ENCODE results near the gene PDGFC.

The PDGFC gene

DNA sequence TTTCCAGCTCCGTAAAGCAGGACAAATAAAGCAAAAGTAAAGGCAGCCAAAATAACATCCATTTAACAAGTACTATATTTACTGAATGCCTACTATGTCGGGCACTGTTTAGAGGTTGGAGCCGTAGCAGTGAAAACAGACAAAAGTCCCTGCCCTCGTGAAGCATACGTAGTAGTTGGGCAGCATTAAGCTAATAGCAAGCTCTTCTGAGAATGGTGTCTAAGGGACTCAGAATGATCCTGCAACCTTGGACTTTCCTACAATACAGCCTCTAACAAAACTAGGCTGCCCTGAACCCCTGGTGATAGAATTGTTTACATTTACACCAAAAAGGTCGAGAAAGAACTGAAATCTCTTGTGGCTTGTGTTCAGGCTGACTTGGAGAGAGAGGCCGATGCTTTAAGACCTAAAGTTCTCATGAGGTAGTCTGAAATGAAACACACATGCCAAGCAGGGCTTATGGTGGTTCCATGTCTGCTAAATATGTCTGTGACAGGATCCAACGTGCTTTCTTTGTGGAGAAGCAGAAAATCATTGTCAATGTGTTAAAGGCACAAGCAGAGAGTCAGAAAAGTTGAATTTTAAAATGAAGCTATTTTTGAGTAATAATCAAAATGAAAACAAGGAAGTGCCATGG, 898 bp upstream of the PDGFC start:
- no peak for DNase-seq

GRCh38 chr4:156971165-156971675, 379 bp downstream of the PDGFC start:
- DNase-seq, result no peak

DNA sequence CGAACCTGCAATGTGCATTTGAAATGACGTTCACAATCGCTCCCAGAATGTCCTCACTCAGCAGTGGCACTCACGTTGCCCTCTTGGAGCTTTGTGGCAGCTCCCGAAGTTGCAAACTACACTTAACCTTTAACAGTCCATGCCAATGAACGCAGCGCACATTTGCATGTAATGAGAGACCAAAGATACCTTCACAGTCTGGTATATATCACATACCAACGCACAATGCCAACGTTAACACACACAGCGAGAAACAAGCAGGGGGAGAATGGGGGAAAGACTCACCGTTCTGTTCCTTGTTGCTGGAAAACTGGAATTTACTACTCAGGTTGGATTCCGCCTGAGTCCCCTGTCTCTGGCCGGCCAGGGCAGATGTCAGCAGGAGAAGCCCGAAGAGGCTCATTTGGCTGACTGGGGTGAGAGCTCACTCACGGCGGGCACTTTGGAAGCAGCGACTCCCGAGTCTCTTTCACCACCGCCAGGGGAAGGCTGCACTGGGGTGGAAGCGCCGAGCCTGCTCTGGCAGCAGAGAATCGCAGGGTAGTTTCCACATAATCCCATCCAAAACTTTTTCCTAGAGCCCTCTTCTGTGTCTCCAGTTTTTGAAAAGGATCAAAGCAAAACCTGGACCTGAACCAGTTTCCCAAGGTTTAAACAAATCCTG, 966 bp downstream of the PDGFC start:
- peak; percentile 30 for DNase-seq

DNA sequence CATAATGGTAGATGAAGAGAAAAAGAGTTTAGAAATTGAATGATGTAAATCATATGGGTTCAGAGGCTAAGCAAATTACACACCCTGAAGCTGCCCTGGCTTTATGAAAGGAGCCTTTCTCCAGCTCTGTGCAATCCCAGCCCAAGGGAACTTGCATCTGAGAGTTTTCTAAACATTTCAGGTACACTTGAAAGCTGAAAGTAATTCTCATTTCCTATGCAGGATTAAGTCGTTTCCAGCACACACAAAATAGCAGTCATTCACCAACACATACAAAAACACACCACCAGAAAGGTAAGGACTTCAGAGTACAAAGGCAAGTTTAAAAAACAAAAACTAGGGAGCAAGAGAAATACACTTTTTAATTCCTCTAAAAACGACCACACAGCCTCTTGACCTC, 1.7 kb downstream of the PDGFC start:
- DNase-seq, result no peak

DNA sequence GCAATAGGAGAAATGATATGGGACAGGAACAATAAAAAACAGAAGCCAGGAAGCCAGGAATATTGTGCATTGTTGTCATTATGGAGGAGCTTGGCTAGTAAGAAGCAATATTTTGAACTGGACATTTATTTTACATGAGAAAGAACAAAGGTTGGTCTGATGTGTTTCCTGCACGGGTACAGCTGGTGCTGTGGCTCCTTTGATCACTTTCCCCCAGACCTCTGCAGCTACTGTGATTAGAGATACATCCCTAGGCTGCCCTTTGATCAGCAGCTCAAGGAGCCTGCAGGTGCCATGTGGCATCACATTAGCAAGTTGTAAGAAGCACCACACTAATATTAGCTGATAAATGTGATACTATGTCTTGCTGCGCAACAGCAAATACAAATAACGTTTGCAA, 2.5 kb downstream of the PDGFC start:
- DNase-seq, result no peak

DNA sequence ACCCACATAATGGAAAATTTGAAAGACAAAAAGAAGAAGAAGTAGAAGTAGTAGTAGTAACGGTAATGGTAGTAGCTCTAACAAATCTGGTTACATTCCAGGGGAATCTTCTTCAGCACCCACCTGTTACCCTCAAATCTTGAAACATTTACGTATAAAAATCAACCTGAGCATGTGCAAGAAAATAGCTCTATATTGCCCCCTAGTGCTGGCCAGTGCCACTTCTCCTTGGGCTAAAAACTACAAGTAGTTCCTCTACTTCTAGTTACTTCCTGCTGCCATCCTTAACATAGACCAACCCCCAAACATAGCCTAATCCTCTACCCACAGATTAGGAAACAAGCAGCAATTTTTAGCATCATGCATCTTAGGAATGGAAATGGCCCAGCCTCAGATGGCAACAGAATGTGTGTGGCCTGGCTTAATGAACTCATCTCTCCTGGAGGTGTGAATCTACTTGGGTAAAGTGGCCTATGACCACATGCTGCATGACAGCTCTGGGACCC, 3.1 kb downstream of the PDGFC start:
- peak; percentile 94 for DNase-seq

DNA sequence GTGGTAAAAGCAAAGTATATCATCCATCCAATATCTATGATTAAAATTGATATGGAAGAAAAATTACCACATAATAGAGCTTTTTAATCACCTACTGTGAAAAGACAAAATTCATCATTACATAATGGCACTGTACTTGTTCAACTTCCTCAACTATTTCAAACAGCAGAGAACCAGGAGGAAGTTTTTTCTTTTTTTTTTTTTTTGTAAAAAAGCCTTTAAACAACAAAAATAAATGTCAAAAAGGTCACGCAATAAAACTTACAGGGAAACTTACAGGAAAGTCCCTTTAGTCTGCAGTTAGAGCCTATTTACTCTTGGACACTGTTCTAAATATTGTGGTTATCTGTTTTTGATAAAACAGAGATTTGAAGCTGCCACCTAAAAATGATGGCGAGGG, 4.8 kb downstream of the PDGFC start:
- peak; percentile 6 for DNase-seq

DNA sequence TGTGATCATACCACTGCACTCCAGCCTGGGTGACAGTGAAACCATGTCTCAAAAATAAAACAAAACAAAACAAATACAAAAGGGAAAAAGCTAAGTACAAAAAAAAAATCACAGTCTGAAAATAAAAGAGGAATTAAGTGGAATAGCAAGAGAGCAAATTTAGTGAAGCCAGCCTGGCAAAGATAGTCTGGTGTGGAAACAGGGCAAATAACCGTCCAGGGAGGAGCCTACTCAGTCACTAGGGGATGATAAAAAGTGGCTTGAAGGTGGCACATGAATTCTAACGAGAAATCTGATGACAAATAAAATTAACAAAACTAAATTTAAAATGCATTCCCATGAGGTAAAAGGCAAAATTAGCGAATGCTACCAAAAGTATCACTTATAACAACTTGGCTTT, 8.2 kb downstream of the PDGFC start:
- DNase-seq, result no peak

- no peak for DNase-seq
Measured at GRCh38 chr4:156962528-156962974, 9.0 kb downstream of the PDGFC start.

DNA sequence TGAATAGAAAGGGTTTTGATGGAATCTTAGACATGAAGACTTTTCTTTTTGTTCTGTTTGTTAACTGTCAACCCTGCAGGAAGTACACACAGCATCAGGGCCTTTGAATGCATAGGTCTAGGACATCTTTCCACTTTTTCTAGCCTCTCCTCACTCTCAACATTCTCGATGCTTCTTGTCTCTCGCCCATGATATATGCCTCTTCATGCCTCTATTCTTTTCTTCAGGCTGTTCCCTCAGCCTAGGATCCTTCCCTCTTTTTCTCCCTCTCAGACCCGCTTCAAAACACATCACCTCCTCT, 9.6 kb downstream of the PDGFC start:
- DNase-seq, result no peak

GRCh38 chr4:156961196-156962057, 10.2 kb downstream of the PDGFC start:
- DNase-seq, result no peak

DNA sequence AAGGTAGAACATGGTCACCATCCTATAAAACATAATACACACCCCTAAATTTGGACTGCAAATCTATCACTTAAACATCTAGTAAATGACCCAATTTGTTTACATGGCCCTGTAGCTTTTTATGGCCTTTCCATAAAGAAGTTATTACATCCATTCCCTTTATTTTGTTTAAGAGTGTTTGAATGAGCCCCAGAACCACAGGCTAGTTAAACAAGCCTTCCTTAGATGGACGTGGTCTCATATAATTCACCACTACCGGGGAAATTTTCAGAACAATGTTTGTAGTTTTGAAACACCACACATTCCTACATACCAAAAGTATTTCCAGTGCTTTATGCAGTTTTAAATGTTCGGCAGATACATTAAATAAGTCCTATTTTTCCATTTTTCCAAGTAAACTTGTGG, 12.3 kb downstream of the PDGFC start:
- no peak for DNase-seq

DNA sequence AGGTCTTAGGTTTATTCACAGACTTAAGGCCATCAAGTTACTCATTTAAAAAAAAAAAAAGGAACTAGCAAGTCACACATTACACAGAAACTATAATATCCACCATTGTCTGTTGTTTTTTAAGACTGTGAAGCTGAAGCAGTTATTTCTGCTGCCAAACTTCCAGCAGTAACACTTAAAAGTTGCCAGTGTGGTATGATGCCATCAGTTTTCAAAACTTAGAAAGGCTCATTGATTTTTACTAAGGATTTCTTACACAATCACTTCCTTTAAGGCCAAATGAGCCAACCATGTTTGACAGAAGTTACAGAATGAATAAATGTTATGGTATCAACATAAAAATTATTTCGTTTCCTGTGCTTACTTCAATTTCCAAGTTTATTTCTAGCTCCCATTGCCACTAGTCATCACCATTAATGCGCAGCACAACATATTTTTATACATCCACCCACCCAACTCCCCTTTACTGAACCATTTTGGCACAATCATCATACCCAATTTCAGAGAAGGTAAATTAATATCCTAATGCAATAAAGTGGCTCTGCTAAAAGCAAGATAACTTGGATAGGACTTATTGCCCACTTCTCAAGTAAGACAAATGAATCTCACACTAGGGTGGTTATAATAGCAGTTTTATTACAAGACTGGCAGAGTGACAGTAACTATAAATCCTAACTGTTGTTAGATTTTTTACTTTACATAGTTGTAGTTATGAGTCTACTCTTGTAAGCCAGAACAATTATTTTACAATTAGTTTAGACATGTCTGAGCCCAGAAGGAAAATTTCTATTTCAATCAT, 13.1 kb downstream of the PDGFC start:
- peak; percentile 84 for DNase-seq

GRCh38 chr4:156957556-156957955, 14.0 kb downstream of the PDGFC start:
- DNase-seq, result no peak

DNA sequence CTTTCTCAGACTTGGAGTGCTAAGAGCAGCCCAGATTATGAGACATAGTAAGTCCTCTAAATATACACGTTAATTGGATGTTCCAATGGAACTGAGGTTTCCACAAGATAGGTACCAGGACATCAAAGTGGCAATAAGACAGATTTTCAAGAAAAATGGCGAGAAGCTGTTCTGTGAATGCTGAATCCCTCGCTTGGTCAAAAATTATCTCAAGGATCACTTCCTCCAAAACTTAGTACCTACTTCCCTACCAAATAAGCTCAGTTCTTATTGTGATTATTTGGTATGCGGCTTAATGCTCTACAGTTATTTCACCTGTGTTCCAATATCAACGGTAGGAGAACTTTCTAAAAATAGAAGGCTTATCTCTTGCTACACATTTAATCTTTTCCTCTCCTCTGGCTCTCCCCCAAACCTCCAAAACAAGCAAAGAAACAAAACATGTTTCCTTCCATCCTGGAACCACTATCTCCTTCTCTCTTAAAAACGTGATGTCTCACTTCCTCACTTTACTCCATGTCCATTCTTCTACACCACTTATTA, 14.7 kb downstream of the PDGFC start:
- DNase-seq, result peak; percentile 82

DNA sequence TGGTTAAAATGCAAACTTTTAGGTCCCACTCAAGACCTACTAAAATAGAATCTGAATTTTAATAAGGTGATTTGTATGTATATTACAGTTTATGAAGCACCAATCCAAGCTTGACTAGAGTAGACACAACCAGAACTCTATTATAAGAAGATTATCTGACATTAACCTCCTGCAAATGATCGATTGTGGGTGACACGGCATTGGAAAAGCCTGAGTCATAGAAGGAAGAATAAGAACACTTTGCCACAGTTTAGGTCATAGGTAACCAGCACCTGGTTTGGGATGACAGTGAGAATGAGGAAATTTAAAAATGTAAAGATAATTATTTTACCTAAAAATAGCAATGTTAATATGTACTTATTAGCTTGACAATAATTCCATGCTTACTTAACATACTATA, 15.2 kb downstream of the PDGFC start:
- DNase-seq, result no peak

DNA sequence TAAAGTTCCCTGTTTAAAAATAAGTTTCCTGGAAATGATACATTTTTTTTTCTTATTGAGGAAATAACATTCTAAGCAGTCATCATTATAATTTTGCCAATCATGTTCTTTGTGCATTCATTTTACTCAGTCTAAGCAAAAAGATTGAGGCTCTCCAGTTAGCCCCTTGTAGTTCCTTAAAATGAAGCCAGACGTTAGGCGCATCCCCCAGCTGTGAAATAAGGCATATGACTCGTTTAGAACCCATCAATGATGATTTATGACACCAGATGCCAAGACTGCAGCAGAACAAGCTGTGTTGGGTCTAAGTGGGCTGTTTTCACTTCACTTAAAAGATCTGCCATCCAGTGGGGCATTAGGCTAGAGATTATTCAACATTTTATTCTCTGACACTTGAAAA, 17.0 kb downstream of the PDGFC start:
- DNase-seq, result peak; percentile 97

DNA sequence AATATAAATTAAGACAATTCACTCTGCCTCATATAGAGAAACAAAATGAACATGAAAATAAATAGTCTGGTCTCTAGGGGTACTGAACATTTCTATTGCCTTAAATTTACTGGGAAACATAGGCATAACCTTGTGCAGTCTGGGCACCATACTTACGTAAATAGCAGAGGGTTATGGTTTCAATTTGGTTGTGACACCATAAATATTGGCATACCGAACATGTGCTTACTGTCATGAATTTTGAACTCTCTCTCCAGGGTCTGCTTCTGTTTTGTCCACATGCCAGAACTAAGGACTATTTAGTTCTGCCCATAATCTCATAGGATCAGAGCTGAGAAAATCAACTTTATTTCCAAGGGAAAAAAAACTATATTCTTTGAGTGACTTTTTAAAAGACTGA, 17.6 kb downstream of the PDGFC start:
- peak; percentile 21 for DNase-seq

DNA sequence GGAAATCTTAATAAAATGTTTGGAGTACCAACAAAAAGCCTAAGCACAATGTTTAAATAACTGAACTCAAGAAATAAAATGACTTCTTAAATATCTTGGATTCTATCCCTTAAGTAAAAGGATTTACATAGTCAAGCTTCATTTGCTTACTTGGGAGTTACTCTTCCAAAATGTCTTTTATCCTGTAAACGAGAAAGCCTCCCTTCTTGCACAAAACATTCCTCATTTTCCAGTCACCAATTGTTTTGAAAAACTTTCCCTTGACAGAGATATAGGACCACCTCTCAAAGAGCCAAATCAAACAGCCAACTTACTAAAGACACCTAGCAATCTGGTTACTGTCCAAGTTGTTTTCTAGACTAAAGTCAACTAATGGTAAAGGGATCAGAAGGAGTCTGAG, 18.6 kb downstream of the PDGFC start:
- DNase-seq, result no peak

DNA sequence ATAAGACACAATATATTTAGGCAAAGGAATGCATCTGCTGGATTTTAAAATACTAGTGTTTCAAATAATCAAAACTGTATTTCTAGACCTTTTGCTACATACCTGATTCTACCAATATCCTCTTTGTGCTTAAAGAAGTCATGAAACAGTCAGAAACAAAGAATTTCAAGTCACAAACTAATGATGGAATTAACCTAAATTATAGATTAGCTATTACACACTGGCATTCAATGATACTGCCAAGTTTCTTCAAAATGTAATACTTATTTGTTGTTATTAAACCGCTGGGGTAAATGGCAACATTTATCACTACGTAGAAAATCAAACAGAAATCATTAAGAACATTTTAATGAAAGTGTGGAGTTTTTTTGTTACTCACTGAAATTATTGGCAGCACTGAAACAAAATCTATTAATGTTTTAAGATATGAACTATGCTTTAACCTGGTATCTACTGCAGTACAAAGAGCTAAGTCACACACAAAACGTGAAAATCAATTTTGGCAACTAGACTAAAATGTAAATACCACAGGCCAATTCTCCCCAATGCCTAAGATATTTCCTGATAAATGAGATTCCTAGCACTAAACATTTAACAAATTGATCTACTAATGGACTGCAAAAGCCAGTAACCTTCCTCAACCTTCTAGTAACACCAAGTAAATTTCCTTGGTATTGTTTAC, 19.4 kb downstream of the PDGFC start:
- DNase-seq, result no peak

DNA sequence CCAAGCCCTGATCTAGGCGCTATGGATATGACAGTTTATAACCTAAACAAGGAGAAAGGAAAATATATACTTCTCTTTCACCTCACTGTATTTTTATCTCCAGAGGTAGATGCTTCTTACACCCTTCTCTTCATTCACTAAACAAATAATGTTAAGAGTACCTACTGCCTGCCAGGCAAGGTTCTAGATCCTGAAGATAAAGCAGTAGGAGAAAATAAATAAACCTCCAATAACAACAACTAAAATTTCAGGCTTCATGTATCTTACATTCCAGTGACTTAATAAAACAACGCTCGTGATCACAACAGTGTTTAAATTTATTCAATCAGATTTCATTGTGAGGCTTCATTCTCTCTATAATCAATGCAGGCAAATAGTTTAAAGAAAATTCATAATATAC, 20.7 kb downstream of the PDGFC start:
- no peak for DNase-seq

- no peak for DNase-seq
Measured at GRCh38 chr4:156950090-156950489, 21.5 kb downstream of the PDGFC start.

Data from MV-4-11 (cell line).